HG02973 (cell line): ENCODE data around the gene OPCML.

ENCODE experiments used
- ATAC-seq: cut with Tn5 transposase; IDR thresholded peaks from one replicate; pipeline ENCODE4 v1.9.1; 2021; ENCODE audit warnings: moderate library complexity; ENCODE audit not compliant: unreplicated experiment

Gene OPCML

DNA sequence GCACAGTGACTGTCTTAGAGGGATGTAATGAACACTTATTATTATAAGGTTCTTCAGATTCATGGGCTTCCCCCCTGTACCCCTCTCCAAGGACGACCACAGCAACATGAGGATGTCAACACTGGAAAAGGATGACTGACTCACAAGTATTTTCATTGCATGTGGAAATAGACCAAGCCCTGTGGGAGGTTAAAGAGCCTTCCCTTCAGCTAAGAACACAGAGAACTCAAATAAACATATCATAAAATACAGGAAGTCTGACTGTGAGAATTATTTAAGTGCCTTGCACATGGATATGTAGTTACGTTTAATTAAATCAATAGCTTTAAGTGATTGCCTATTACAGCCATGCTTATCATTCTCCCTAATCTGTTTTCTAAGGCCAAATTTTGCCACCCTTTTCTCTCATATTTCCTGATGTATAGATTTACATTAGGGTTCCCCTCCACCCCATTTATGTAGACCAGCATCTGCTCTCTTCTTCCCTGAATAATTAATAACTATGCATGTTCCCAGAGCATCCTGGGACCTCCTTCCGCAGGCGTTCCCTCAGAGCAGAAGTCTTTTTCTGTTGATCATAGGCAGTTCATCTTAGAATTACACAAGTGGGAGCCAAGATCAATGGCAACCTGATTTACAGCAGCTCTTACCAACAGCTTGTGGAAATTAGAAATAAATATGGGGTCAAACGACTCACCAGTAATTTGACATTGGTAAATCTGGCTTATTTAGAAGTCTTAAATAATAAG is 226.9 kb downstream of the OPCML start:
- no peak for ATAC-seq

DNA sequence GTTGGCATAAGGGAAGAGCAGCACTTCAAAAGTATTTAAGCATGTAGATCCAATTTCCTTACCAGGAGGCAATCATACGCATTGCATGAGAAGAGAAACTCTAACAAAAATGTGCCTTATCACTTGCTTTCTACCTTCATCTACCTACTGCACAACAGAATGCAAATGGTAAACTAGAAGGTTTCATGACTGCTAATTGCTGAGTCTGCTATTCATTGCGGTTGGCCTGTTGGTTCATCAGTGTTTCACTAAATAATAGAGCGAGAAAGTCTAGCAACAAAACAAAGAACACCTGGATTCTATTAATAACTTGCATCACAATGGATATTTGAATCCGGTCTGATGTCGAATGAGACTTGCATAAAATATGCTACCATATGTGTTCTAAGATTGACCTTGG is 229.0 kb downstream of the OPCML start:
- ATAC-seq = no peak

DNA sequence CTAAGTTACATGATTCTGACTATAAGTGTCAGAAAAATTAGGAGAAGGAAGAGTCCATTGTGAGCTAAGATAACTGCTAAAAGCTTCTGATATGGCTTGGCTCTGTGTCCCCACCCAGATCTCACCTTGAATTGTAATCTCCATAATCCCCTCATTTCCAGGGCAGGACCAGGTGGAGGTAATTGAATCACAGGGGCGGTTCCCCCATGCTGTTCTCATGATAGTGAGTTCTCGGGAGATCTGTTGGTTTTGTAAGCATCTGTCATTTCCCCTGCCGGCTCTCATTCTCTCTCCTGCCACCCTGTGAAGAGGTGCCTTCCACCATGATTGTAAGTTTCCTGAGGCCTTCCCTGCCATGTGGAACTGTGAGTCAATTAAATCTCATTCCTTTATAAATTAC is 230.2 kb downstream of the OPCML start:
- ATAC-seq = no peak

DNA sequence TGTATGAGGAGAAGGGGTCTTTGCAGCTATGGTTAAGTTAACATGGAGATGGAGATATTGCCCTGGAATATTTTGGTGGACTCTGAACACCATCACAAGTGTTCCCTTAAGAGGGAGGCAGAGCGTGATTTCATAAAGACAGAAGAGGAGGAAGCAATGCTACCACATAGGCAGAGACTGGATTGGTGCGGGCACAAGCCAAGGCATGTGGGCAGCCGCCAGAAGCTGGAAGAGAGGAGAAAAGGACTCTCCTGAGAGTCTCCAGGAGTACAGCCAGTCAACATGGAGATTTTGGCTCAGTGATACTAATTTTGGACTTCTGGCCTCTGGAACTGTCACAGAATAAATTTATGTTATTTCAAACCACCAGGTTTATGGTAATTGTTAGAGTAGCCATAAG is 231.6 kb downstream of the OPCML start:
- ATAC-seq = no peak

DNA sequence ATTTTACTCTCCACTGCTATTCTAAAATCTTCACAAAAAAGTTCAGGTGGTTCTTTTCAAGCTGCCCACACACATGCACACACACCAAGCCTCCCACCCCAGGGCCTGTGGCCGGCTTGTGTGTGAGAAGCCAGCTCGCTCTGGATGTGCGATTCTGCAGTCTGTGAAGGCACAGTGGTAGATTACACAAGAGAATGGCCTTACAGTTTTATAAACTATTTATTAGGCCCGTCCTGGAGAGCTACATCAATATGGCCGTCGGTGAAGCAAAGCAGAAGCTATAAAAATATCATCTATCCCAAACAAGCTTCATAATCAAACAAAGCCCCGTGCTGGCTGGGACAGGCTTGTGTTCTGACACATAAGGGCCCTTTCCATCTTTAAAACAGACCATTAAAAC is 240.5 kb downstream of the OPCML start:
- ATAC-seq = no peak

DNA sequence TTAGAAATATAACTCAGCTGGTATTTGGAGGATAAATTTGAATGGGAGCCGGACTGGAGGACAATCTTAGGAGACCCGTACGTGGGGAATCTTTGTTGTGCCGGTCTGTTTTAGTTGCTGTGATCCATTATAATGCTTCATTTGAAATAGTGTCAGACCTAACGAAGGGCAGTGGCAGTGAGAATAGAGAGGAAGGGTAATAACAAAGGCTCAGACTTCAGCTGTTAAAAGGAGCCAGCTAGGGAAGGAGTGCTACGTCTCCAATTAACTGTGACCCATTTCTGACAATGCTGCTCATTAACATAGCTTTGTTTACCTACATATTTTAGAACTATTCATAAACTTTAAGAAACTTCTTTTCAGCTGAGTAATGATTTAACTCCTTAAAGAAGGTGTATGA is 246.9 kb downstream of the OPCML start:
- no peak for ATAC-seq

DNA sequence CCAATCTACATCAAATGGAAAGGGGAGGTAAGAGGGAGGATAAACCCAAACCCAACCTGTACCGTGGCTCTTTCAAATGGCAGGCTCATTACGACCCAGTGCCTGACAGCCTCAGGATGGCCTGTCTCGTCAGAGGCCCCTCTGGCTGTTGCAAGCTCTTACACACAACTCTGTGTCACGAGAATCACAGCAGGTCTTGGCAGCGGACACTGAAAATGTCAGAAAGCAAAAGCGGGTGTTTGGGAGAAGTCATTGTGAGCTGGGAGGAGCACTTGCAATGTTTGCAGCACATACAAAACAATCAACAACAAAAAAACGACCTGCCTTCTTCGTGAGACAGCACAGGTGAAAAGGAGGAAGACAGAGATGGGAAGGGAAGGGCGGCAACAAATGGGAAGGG is 248.1 kb downstream of the OPCML start:
- ATAC-seq = no peak

DNA sequence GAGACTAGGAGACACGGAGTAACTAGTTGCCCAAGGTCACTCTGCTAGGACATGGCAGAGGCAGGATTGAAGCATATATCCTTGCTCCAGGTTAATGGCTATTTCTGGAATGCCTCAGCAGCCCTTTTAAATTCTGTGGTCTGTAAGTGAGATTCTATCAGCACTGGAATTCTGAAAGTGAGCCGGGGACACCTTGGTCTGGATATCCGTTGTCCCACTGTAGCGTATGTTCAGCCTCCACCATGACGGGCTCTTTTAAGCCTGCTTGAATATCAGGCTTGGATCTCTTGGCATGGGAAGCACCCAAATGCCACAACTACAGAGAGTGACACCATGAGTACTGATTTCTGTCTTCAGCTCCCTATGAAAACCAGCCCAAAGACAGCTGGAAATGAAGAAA is 254.4 kb downstream of the OPCML start:
- no peak for ATAC-seq

DNA sequence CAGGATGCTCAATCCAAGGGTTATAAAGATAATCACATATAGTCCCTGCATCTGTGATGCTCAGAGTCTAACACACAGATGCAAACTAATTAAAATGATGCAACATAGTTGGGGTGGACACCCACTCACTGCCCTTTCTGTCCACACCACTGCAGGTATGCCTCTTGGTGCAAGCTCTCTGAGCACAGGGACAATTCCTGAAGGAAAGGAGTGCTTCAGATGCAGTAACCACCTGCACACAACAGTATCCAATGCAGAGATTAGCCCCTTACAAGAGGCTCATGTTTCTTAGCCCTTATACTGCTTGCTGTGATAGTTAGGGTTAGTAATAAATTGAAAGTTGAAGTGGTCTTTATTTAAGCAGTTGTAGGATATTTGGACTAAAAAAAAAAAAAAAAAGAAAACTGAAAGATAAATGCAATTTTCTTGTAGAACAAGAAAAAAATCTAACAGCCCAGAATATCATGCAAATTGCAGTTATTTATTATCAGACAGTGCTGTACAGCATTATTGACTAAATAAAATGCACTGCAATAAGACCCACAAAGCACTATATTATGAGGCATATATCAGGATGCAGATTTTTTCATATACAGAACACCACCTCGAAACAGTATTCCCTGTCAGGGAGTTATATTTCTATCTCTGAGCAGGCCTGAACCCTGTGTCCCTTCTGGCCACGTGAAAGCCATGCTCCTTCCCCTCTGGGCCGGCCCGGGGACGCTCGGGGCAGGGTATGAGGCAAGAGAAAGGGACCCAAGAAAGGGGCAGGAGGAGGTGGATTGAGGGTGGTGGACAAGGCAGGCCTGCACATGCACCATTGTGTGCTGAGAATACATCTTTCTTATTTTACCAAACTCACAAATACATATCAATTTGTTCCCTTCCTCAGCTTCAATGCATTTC is 260.2 kb downstream of the OPCML start:
- no peak for ATAC-seq

DNA sequence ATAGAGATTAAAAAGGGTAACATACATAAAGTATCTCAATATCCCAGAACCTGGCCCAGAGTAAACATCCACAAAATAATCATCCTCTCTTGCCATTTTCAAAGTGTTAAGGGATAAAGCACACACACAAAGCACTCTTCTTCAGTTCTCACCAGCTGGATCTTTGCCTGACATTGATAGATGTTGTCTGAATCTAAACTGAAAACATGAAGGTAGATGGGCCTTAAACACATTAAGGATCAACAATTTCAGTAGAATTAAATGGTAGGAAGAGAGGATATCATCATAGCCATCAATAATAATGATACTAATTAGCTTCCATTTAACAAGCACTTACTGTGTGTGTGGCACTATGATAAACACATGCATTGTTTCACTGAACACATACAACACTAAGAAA is 261.1 kb downstream of the OPCML start:
- no peak for ATAC-seq

DNA sequence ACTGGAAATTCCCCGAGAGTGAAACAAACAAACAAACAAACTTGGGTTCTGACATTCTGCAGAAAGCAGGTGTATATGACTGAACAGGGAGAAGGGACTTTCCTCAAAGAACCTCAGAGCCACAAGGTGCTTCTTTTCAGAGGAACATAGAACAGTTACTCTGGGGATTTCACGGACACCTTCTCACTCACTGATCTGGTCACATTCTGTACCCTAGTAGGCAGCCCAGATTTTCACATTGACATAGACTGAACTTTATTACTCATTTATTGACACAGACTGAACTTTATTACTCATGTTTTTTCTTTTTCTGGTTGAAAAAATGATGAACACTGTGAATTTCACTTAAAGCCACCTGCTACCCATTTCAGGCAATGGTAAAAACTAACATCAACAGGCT is 263.0 kb downstream of the OPCML start:
- ATAC-seq = peak; percentile 98

DNA sequence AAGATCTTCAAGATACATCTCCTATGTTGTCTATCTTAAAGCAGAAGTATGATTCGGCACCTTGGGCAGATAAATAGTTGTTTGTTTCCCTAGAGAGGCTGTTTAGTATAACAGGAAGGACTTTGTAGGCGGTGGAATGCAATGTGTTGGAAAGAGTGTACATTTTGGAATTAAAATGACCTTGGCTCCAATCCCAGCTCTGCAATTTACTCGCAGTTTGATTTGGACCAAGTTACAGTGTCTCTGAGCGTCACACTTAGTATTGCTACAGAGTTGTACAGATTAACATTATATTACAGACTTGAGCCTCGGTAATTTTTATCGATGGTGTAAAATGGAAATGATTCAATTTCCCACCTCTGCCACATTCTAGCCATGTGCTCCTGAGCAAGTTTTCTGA is 265.3 kb downstream of the OPCML start:
- ATAC-seq = no peak

DNA sequence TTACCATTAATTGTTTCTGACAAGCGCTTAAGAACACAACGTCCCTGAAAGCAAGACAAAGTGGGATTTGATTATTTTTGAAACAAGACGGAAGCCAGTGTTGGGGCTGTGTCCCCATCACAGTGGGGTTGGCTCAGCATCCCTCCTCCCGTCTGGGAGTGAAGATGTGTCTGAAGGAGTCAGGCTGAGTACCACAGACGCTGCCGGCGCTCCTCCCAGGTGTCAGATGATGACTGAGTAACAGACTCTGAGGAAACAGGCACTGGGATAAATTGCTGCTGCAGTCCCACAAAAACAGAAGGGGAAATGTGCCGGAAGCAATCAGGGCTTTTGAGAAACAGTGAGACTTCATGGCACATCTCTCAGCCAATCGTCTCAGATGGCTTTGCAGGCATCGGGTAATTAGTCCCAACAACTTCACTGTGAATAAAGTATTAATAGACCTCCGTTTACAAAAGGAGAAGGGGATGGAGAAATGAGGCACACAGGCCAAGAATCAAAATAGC is 266.7 kb downstream of the OPCML start:
- ATAC-seq = no peak

DNA sequence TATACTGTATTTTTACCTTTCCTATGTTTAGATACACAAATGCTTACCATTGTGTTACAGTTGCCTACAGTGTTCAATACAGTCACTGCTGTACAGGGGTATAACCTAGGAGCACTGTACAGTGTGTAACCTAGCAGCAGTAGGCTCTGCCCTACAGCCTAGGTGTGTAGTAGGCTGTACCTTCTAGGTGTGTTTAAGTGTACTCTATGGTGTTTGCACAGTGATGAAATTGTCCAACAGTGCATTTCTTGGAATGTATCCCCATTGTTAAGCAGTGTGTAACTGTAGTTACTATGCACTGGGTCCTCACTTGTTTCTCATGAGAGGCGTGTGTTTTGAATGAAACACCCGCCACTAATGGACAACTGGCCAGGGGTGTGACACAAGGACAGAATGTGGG is 269.0 kb downstream of the OPCML start:
- no peak for ATAC-seq

DNA sequence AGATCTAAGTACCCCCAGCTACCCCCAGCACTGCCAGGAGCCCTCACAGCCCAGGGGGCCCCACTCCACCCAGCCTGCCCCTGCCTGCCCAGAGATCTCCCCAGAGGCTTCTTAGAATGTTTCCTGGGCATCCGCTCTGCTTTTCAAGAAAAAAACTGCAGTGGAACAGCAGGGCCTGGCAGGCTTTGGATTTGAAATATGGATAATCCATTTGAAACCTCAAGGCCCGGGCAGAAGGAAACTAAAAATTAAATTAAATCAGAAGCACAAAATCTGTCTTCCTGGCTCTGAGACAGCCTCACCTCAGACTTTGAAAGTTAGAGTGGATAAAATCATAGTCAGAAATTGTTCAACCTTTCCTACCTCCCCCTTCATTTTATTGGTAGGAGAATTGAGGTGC is 273.6 kb downstream of the OPCML start:
- no peak for ATAC-seq

DNA sequence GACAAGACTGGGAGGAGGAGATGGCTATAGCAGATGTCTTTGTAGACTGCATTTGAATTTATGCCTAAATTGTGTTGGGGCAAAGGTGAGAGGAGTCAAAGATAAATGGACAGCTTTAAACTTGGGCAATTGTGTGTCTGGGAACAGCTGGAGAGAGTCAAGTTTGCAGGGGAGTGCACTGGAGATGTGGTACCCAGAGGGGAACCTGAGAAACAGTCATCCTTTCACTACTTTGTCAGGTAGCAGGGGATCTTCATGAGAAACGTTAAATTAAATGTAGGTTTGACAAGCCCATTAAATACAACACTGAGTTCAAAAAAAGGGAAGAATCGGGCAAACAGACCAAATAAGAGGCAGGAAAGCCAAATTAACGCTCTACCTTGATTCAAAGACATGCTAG is 277.7 kb downstream of the OPCML start:
- ATAC-seq = no peak

DNA sequence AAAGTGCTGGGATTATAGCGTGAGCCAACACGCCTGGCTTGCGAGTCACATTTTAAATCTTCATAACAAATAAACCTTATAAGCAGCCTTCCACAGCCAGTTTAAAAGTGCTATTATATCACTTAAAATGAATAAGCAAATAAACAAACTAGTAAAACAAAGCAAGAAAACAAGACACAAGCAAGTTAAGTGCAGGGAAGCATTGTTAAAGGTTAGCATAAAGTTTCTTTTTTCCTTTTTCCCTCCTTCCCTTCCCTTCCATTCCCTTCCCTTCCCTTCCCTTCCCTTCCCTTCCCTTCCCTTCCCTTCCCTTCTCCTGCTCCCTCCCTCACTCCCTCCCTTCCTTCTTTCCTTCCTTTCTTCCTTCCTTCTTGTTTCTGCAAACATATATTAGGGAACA is 278.7 kb downstream of the OPCML start:
- no peak for ATAC-seq

DNA sequence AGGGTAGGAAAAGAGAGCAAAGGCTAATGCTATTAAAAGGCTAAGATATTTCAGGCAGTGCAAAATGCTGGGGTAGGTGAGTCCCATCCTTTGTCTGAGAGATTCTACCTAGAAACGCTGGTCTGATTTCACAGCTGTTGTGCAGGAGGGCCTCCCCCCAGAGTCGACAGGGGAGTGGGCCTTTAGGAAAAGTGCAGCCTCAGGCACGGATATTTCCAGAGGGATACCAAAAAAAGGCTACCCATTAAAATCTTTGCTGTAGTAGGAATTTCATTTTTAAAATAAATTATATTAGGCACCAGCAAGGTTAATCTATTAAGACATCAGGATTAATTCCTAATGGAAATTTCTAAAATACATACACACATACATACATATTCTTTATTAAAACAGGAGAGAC is 280.5 kb downstream of the OPCML start:
- no peak for ATAC-seq

DNA sequence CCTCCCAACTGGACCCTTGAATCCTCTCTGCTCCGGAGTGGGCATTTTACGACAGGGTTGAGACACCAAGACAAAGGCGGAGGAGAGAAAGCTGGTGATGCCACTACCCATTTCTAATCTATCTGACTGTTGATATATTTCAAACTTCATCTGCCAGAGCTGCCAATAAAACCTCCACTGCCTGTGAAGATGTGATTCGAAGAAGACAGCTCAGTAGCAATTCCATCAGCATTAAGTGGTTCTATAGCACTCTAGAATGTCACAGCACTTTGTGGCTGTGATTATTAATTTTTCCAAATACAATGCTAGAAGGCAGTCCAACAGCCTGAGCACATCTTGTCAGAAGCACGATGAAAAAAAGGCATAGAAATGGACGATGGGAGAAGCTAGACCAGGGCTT is 282.8 kb downstream of the OPCML start:
- ATAC-seq = no peak

DNA sequence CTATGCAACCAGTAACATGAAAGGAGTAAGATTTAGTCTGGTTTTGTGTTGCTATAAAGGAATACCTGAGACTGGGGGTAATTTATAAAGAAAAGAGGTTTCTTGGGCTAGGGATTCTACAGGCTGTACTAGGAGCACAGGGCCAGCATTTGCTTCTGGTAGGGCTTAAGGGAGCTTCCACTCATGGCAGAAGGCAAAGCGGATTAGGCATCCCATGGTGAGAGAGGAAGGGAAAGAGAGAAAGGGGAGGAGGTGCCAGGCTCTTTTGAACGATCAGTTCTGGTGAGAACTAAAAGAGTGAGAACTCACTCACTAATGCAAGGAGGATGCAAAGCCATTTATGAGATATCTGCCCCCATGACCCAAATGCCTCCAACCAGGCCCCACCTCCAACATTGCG is 283.2 kb downstream of the OPCML start:
- no peak for ATAC-seq

DNA sequence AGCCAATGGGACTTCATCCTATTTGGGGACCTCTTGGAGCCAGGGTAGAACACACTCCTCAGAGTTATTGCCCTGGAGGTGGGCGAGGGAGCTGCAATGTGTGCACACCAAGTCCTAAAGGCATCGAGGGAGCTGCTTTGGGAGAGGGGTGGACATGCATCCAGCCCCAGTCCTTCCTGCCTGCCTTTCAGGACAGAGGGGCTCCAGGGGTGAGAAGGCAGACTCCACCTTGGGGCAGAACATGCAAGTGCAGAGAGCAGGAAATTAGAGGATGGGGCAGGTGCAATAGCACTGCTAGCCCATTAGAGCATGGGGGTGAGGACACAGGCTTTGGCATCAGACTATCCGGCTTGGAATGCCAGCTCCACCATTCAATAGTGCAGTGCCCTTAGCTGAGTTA is 288.5 kb downstream of the OPCML start:
- no peak for ATAC-seq
